Erythroblast (primary cell): ENCODE data around the gene MRNIP.

Experiments
- GATA1 ChIP-seq: IDR thresholded peaks from 2 replicates; pipeline ENCODE4 v1.6.1; 2011; ENCODE audit warnings: low read depth, mild to moderate bottlenecking, control low read depth, low read length, moderate library complexity
- POLR2A ChIP-seq: IDR thresholded peaks from 2 replicates; pipeline ENCODE4 v1.6.1; 2011; ENCODE audit warnings: mild to moderate bottlenecking, low read length

DNA sequence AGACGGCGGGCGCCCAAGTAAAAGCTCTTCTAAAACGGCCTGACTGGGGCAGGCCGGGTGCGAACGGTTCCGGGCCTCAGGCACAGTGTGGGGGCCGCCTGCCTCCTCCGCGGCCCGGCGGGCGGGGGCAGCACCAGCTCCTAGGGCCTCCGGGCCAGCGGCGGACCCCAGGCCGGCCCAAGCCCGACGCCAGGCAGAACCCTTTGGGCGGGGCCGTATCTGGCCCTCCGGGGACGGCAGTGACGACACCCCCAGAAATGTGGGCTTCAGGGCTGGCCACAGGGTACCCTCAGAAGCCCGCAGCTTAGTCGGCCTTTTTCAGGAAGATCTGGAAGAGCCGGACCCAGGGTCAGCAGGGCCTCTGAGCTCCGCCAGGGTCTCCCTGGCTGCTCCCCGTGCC, 60.9 kb downstream of the MRNIP start:
- TF ChIP-seq POLR2A (no peak), GATA1 (no peak)
